ENCODE results near the gene CCSER1.
"Not testable (repeated sequence)": the region's sequence is repeated elsewhere in the genome, so short reads cannot be mapped to it uniquely, and the experiment has no call there.

The CCSER1 gene

GRCh38 chr4:90745176-90745575 lies 618.0 kb downstream of the CCSER1 start:
- DNase-seq, result no peak

GRCh38 chr4:90753068-90753467 lies 625.9 kb downstream of the CCSER1 start:
- DNase-seq, result no peak

- DNase-seq, result no peak
Measured at GRCh38 chr4:90757534-90758060, 630.4 kb downstream of the CCSER1 start.

GRCh38 chr4:90760059-90760458 lies 632.9 kb downstream of the CCSER1 start:
- no peak for DNase-seq

GRCh38 chr4:90766837-90767236 lies 639.6 kb downstream of the CCSER1 start:
- DNase-seq, result no peak

GRCh38 chr4:90769251-90769650 lies 642.1 kb downstream of the CCSER1 start:
- no peak for DNase-seq

GRCh38 chr4:90780193-90780592 lies 653.0 kb downstream of the CCSER1 start:
- no peak for DNase-seq

- no peak for DNase-seq
Measured at GRCh38 chr4:90786602-90787001, 659.4 kb downstream of the CCSER1 start.

- DNase-seq, result no peak
Measured at GRCh38 chr4:90792696-90793095, 665.5 kb downstream of the CCSER1 start.

GRCh38 chr4:90798948-90799347 lies 671.8 kb downstream of the CCSER1 start:
- no peak for DNase-seq

- DNase-seq, result no peak
Measured at GRCh38 chr4:90799895-90800294, 672.7 kb downstream of the CCSER1 start.

- no peak for DNase-seq
Measured at GRCh38 chr4:90815569-90815968, 688.4 kb downstream of the CCSER1 start.

- no peak for DNase-seq
Measured at GRCh38 chr4:90816754-90817153, 689.6 kb downstream of the CCSER1 start.

- DNase-seq, result no peak
Measured at GRCh38 chr4:90824266-90825150, 697.3 kb downstream of the CCSER1 start.

- no peak for DNase-seq
Measured at GRCh38 chr4:90825849-90826248, 698.7 kb downstream of the CCSER1 start.

GRCh38 chr4:90833706-90834105 lies 706.5 kb downstream of the CCSER1 start:
- DNase-seq, result no peak

- DNase-seq, result no peak
Measured at GRCh38 chr4:90837241-90837640, 710.0 kb downstream of the CCSER1 start.

GRCh38 chr4:90838859-90839258 lies 711.7 kb downstream of the CCSER1 start:
- not testable (repeated sequence) for DNase-seq

- no peak for DNase-seq
Measured at GRCh38 chr4:90840291-90840690, 713.1 kb downstream of the CCSER1 start.

- no peak for DNase-seq
Measured at GRCh38 chr4:90840828-90841227, 713.6 kb downstream of the CCSER1 start.

GRCh38 chr4:90841676-90842075 lies 714.5 kb downstream of the CCSER1 start:
- DNase-seq, result no peak

GRCh38 chr4:90842960-90843359 lies 715.8 kb downstream of the CCSER1 start:
- no peak for DNase-seq

GRCh38 chr4:90844241-90844640 lies 717.0 kb downstream of the CCSER1 start:
- DNase-seq, result no peak

- no peak for DNase-seq
Measured at GRCh38 chr4:90845777-90846176, 718.6 kb downstream of the CCSER1 start.

GRCh38 chr4:90852237-90852636 lies 725.0 kb downstream of the CCSER1 start:
- DNase-seq, result no peak
